NT2/D1 (cell line): Measurements from ENCODE around the gene RPL18.

ENCODE experiments used
- YY1 ChIP-seq: IDR thresholded peaks from 2 replicates; pipeline ENCODE4 v1.6.1; 2011; ENCODE audit not compliant: insufficient read length, insufficient read depth
- ZNF274 ChIP-seq: IDR thresholded peaks from 2 replicates; pipeline ENCODE4 v1.6.1; 2011; ENCODE audit warnings: mild to moderate bottlenecking, low read depth, low read length

- TF ChIP-seq ZNF274 (no peak), YY1 (no peak)
Measured at GRCh38 chr19:48569814-48570213, 49.2 kb downstream of the RPL18 start.
